Tibial nerve (tissue), 4 donors: ENCODE results near the gene RHOG. TPM values are rescaled to one million over a fixed set of nuclear protein-coding genes. Genes with fewer than 3 reads are reported as not detected.

Experiments
- DNase-seq, 2 donors: peaks; one replicate each; pipeline ENCODE4 v3.0.0-alpha.2; 2019; ENCODE audit warnings: low spot score in 2 of 2
- H3K27ac ChIP-seq, 4 donors: fragments of 200-600 bp; sonication (generic) in 3 of 4; one replicate each; pipeline ENCODE4 v1.5.1; 2017 to 2019; ENCODE audit warnings: mild to moderate bottlenecking in 1 of 4
- H3K27me3 ChIP-seq, 2 donors: fragments of 200-600 bp; sonication (generic) in 1 of 2; one replicate each; pipeline versions ENCODE4 v1.5.1 to v1.6.0; 2017 to 2019
- H3K36me3 ChIP-seq, 3 donors: fragments of 200-600 bp; sonication (generic); one replicate each; pipeline ENCODE4 v1.5.1; 2018 to 2019
- H3K4me1 ChIP-seq, 4 donors: fragments of 200-600 bp; sonication (generic) in 3 of 4; one replicate each; pipeline ENCODE4 v1.5.1; 2017 to 2019
- H3K4me3 ChIP-seq, 4 donors: fragments of 200-600 bp; sonication (generic) in 3 of 4; one replicate each; pipeline ENCODE4 v1.5.1; 2017 to 2019; ENCODE audit warnings: mild to moderate bottlenecking in 1 of 4, moderate library complexity in 1 of 4
- H3K9me3 ChIP-seq, 4 donors: fragments of 200-600 bp; sonication (generic) in 3 of 4; one replicate each; pipeline ENCODE4 v1.5.1; 2017 to 2019
- CTCF ChIP-seq, 5 experiments: fragments of 200-600 bp in 3 of 5; fragments of 450-650 bp in 2 of 5; sonication (generic) in 3 of 5; IDR thresholded peaks; one replicate each; pipeline ENCODE4 v1.5.1; 2016 to 2019; ENCODE audit warnings: antibody characterized with exemption in 5 of 5, mild to moderate bottlenecking in 3 of 5, moderate library complexity in 2 of 5
- EP300 ChIP-seq, 2 donors: sonication (generic); formaldehyde crosslinking; IDR thresholded peaks; one replicate each; pipeline ENCODE4 v1.6.1; 2017; ENCODE audit warnings: antibody characterized with exemption in 2 of 2, mild to moderate bottlenecking in 1 of 2
- POLR2A ChIP-seq, 2 donors: fragments of 450-650 bp; IDR thresholded peaks; one replicate each; pipeline ENCODE4 v1.6.1; 2017; ENCODE audit warnings: antibody characterized with exemption in 2 of 2, mild to moderate bottlenecking in 2 of 2, moderate library complexity in 2 of 2
- WGBS, 2 donors: methylation state at CpG; one replicate each; pipeline ENCODE4 v1.1.5; 2018; 5-methylcytosine and 5-hydroxymethylcytosine counted together
- total RNA-seq, 4 donors: library from RNA; depleted of rRNA; stranded (reverse); fragments of >200 nt; gene quantifications; one replicate each; pipeline ENCODE4 v1.1.0, GENCODE V29; 2016

Gene RHOG
- total RNA-seq, 4 donors from 2014 or later, result 35.2 to 92.7 (median 66.0) TPM

GRCh38 chr11:3882655-3883054 is 41.9 kb upstream of the RHOG start:
- TF ChIP-seq CTCF (IDR thresholded peaks at IDR 0.05), result no peak
- TF ChIP-seq EP300 (IDR thresholded peaks at IDR 0.05), result no peak
- TF ChIP-seq POLR2A (IDR thresholded peaks at IDR 0.05), result no peak

GRCh38 chr11:3880724-3881123 is 40.0 kb upstream of the RHOG start:
- Histone ChIP-seq H3K36me3 (no peaks in the 10 kb centered on the region), H3K4me1 (peaks cover 0 to 48% (median 26%) of the 10 kb centered on the region in 4 donors), H3K9me3 (no peaks in the 10 kb centered on the region), H3K27ac (peak overlapping the region in 2 of 4 donors; percentile 68 to 70), H3K4me3 (no peak overlapping the region), H3K27me3 (no peaks in the 10 kb centered on the region)
- TF ChIP-seq EP300 (IDR thresholded peaks at IDR 0.05) (no peak), CTCF (IDR thresholded peaks at IDR 0.05) (no peak), POLR2A (IDR thresholded peaks at IDR 0.05) (no peak)
- WGBS, 2 donors, result 47 to 48% methylated on average over 3 of the region's 3 CpGs
- DNase-seq, result no peak

More at GRCh38 chr11:3882655-3883054, 41.9 kb upstream of the RHOG start:
- DNase-seq, result no peak
- H3K9me3 ChIP-seq, result no peaks in the 10 kb centered on the region
- H3K27ac ChIP-seq, result no peak overlapping the region
- H3K27me3 ChIP-seq, result no peaks in the 10 kb centered on the region
- peaks cover 0 to 38% (median 23%) of the 10 kb centered on the region in 4 donors for H3K4me1 ChIP-seq
- H3K36me3 ChIP-seq, result no peaks in the 10 kb centered on the region
- H3K4me3 ChIP-seq, result no peak overlapping the region

GRCh38 chr11:3879967-3880542 is 39.3 kb upstream of the RHOG start:
- DNase-seq, result no peak
- 61 to 77% methylated on average over 2 of the region's 2 CpGs for WGBS, 2 donors

GRCh38 chr11:3879216-3879966 is 38.6 kb upstream of the RHOG start:
- peaks cover 0 to 45% (median 26%) of the 10 kb centered on the region in 4 donors for H3K4me1 ChIP-seq
- no peak overlapping the region for H3K4me3 ChIP-seq
- H3K27me3 ChIP-seq, result no peaks in the 10 kb centered on the region
- no peaks in the 10 kb centered on the region for H3K36me3 ChIP-seq
- DNase-seq, result no peak
- WGBS, 2 donors, result 49 to 68% methylated on average over 3 to 4 of the region's 4 CpGs
- no peaks in the 10 kb centered on the region for H3K9me3 ChIP-seq
- peak overlapping the region in 3 of 4 donors; percentile 47 to 70 (median 68) for H3K27ac ChIP-seq
- no peak for TF ChIP-seq EP300 (IDR thresholded peaks at IDR 0.05)
- no peak for TF ChIP-seq CTCF (IDR thresholded peaks at IDR 0.05)
- no peak for TF ChIP-seq POLR2A (IDR thresholded peaks at IDR 0.05)

More at GRCh38 chr11:3879967-3880542, 39.3 kb upstream of the RHOG start:
- no peaks in the 10 kb centered on the region for H3K9me3 ChIP-seq
- H3K36me3 ChIP-seq, result no peaks in the 10 kb centered on the region
- no peak overlapping the region for H3K4me3 ChIP-seq
- no peaks in the 10 kb centered on the region for H3K27me3 ChIP-seq
- TF ChIP-seq EP300 (IDR thresholded peaks at IDR 0.05), result no peak
- TF ChIP-seq POLR2A (IDR thresholded peaks at IDR 0.05), result no peak
- no peak for TF ChIP-seq CTCF (IDR thresholded peaks at IDR 0.05)
- peak overlapping the region in 2 of 4 donors; percentile 68 to 70 for H3K27ac ChIP-seq
- H3K4me1 ChIP-seq, result peaks cover 0 to 48% (median 26%) of the 10 kb centered on the region in 4 donors

- Histone ChIP-seq H3K27me3 (no peaks in the 10 kb centered on the region), H3K36me3 (no peaks in the 10 kb centered on the region), H3K4me3 (no peak overlapping the region), H3K4me1 (peaks cover 0 to 46% (median 26%) of the 10 kb centered on the region in 4 donors), H3K27ac (no peak overlapping the region), H3K9me3 (no peaks in the 10 kb centered on the region)
- no peak for TF ChIP-seq POLR2A (IDR thresholded peaks at IDR 0.05)
- no peak for TF ChIP-seq CTCF (IDR thresholded peaks at IDR 0.05)
- TF ChIP-seq EP300 (IDR thresholded peaks at IDR 0.05), result no peak
- no peak for DNase-seq
Observed at GRCh38 chr11:3878258-3878584, 37.5 kb upstream of the RHOG start.
